ENCODE measurements around the gene FCRL2.
"Not testable (repeated sequence)": the region's sequence is repeated elsewhere in the genome, so short reads cannot be mapped to it uniquely, and the experiment has no call there.

FCRL2 gene

GRCh38 chr1:157758018-157758417, 18.9 kb downstream of the FCRL2 start:
- Histone ChIP-seq H3K79me2 (no peaks in the 10 kb centered on the region), H3K9ac (no peak overlapping the region), H2AFZ (no peak overlapping the region), H3K9me3 (ENCODE audit: control insufficient read depth, low read length) (no peaks in the 10 kb centered on the region), H3K36me3 (ENCODE audit: control insufficient read depth, insufficient read depth, low read length) (no peaks in the 10 kb centered on the region), H3K4me3 (ENCODE audit: low read depth, low read length) (no peak overlapping the region), H3K4me1 (no peaks in the 10 kb centered on the region), H3K27ac (no peak overlapping the region), H3K27me3 (ENCODE audit: control insufficient read depth, insufficient read depth, low read length) (no peaks in the 10 kb centered on the region), H3K4me2 (ENCODE audit: low read length) (no peak overlapping the region)
- no peak for TF ChIP-seq CTCF (IDR thresholded peaks at IDR 0.05)

- Histone ChIP-seq H3K27me3 (ENCODE audit: control insufficient read depth, insufficient read depth, low read length) (no peaks in the 10 kb centered on the region), H3K9ac (no peak overlapping the region), H3K4me3 (ENCODE audit: low read depth, low read length) (no peak overlapping the region), H3K79me2 (no peaks in the 10 kb centered on the region), H2AFZ (no peak overlapping the region), H3K9me3 (ENCODE audit: control insufficient read depth, low read length) (no peaks in the 10 kb centered on the region), H3K36me3 (ENCODE audit: control insufficient read depth, insufficient read depth, low read length) (no peaks in the 10 kb centered on the region), H3K4me1 (no peaks in the 10 kb centered on the region), H3K4me2 (ENCODE audit: low read length) (no peak overlapping the region), H3K27ac (no peak overlapping the region)
- no peak for TF ChIP-seq CTCF (IDR thresholded peaks at IDR 0.05)
Measured at GRCh38 chr1:157753611-157754010, 23.3 kb downstream of the FCRL2 start.

GRCh38 chr1:157751283-157751682, 25.6 kb downstream of the FCRL2 start:
- H2AFZ ChIP-seq: no peak overlapping the region
- TF ChIP-seq CTCF (IDR thresholded peaks at IDR 0.05): no peak
- no peak overlapping the region for H3K4me3 ChIP-seq (ENCODE audit: low read depth, low read length)
- no peak overlapping the region for H3K4me2 ChIP-seq (ENCODE audit: low read length)
- no peaks in the 10 kb centered on the region for H3K27me3 ChIP-seq (ENCODE audit: control insufficient read depth, insufficient read depth, low read length)
- no peaks in the 10 kb centered on the region for H3K36me3 ChIP-seq (ENCODE audit: control insufficient read depth, insufficient read depth, low read length)
- H3K27ac ChIP-seq: no peak overlapping the region
- no peaks in the 10 kb centered on the region for H3K4me1 ChIP-seq
- H3K9me3 ChIP-seq (ENCODE audit: control insufficient read depth, low read length): no peaks in the 10 kb centered on the region
- H3K9ac ChIP-seq: no peak overlapping the region
- H3K79me2 ChIP-seq: no peaks in the 10 kb centered on the region

- Histone ChIP-seq H3K9ac (no peak overlapping the region), H3K79me2 (no peaks in the 10 kb centered on the region), H2AFZ (no peak overlapping the region), H3K9me3 (ENCODE audit: control insufficient read depth, low read length) (no peaks in the 10 kb centered on the region), H3K27me3 (ENCODE audit: control insufficient read depth, insufficient read depth, low read length) (no peaks in the 10 kb centered on the region), H3K4me1 (no peaks in the 10 kb centered on the region), H3K4me3 (ENCODE audit: low read depth, low read length) (no peak overlapping the region), H3K27ac (no peak overlapping the region), H3K36me3 (ENCODE audit: control insufficient read depth, insufficient read depth, low read length) (no peaks in the 10 kb centered on the region), H3K4me2 (ENCODE audit: low read length) (no peak overlapping the region)
- no peak for TF ChIP-seq CTCF (IDR thresholded peaks at IDR 0.05)
Measured at GRCh38 chr1:157748262-157748817, 28.6 kb downstream of the FCRL2 start.

GRCh38 chr1:157739229-157739901, 37.6 kb downstream of the FCRL2 start:
- no peaks in the 10 kb centered on the region for H3K36me3 ChIP-seq (ENCODE audit: control insufficient read depth, insufficient read depth, low read length)
- H3K27me3 ChIP-seq (ENCODE audit: control insufficient read depth, insufficient read depth, low read length): no peaks in the 10 kb centered on the region
- no peaks in the 10 kb centered on the region for H3K4me1 ChIP-seq
- H3K9ac ChIP-seq: no peak overlapping the region
- H3K27ac ChIP-seq: no peak overlapping the region
- TF ChIP-seq CTCF (IDR thresholded peaks at IDR 0.05): no peak
- H3K4me3 ChIP-seq (ENCODE audit: low read depth, low read length): no peak overlapping the region
- H3K79me2 ChIP-seq: no peaks in the 10 kb centered on the region
- no peaks in the 10 kb centered on the region for H3K9me3 ChIP-seq (ENCODE audit: control insufficient read depth, low read length)
- H2AFZ ChIP-seq: no peak overlapping the region
- no peak overlapping the region for H3K4me2 ChIP-seq (ENCODE audit: low read length)

GRCh38 chr1:157735991-157736390, 40.9 kb downstream of the FCRL2 start:
- not testable (repeated sequence) for H3K9me3 ChIP-seq (ENCODE audit: control insufficient read depth, low read length); H3K27ac ChIP-seq; H3K27me3 ChIP-seq (ENCODE audit: control insufficient read depth, insufficient read depth, low read length); H3K4me2 ChIP-seq (ENCODE audit: low read length); H3K36me3 ChIP-seq (ENCODE audit: control insufficient read depth, insufficient read depth, low read length); H2AFZ ChIP-seq; H3K9ac ChIP-seq; H3K79me2 ChIP-seq; H3K4me1 ChIP-seq; H3K4me3 ChIP-seq (ENCODE audit: low read depth, low read length)

Measured in parathyroid adenoma (tissue), 2 donors.